ENCODE results near the gene ZBTB7C. TPM values are rescaled to one million over a fixed set of nuclear protein-coding genes. Genes with fewer than 3 reads are reported as not detected.

The ZBTB7C gene
- total RNA-seq, 1 donor from 2014 or later = 0.61 TPM

GRCh38 chr18:48000701-48001100 lies 408.5 kb downstream of the ZBTB7C start:
- Mint-ChIP-seq H3K4me1 (peaks cover 6% of the 10 kb centered on the region), H3K9me3 (peaks cover 9% of the 10 kb centered on the region), H3K27me3 (ENCODE audit: low read depth) (peaks cover 29% of the 10 kb centered on the region), H3K27ac (ENCODE audit: unreplicated experiment) (no peak overlapping the region), H3K4me3 (no peak overlapping the region), H3K36me3 (ENCODE audit: low read depth) (peaks cover 3% of the 10 kb centered on the region)
- no peak for DNase-seq (ENCODE audit: low read depth, low spot score)
- TF ChIP-seq CTCF (conservative IDR thresholded peaks at IDR 0.05) = no peak

- Mint-ChIP-seq H3K36me3 (ENCODE audit: low read depth) (peaks cover 3% of the 10 kb centered on the region), H3K4me1 (peaks cover 10% of the 10 kb centered on the region), H3K27ac (ENCODE audit: unreplicated experiment) (no peak overlapping the region), H3K9me3 (peaks cover 9% of the 10 kb centered on the region), H3K27me3 (ENCODE audit: low read depth) (peaks cover 28% of the 10 kb centered on the region), H3K4me3 (no peak overlapping the region)
- no peak for TF ChIP-seq CTCF (conservative IDR thresholded peaks at IDR 0.05)
- no peak for DNase-seq (ENCODE audit: low read depth, low spot score)
These were observed 409.4 kb downstream of the ZBTB7C start for GRCh38 chr18:47999801-48000248.

GRCh38 chr18:47997338-47997780 lies 411.8 kb downstream of the ZBTB7C start:
- Mint-ChIP-seq H3K36me3 (ENCODE audit: low read depth) (peaks cover 3% of the 10 kb centered on the region), H3K9me3 (peaks cover 9% of the 10 kb centered on the region), H3K4me1 (peaks cover 33% of the 10 kb centered on the region), H3K4me3 (no peak overlapping the region), H3K27me3 (ENCODE audit: low read depth) (peaks cover 48% of the 10 kb centered on the region), H3K27ac (ENCODE audit: unreplicated experiment) (no peak overlapping the region)
- peak; percentile 62 for TF ChIP-seq CTCF (conservative IDR thresholded peaks at IDR 0.05)
- DNase-seq (ENCODE audit: low read depth, low spot score) = no peak

- Mint-ChIP-seq H3K4me1 (peaks cover 33% of the 10 kb centered on the region), H3K36me3 (ENCODE audit: low read depth) (peaks cover 3% of the 10 kb centered on the region), H3K27me3 (ENCODE audit: low read depth) (peaks cover 58% of the 10 kb centered on the region), H3K27ac (ENCODE audit: unreplicated experiment) (no peak overlapping the region), H3K4me3 (no peak overlapping the region), H3K9me3 (peaks cover 9% of the 10 kb centered on the region)
- DNase-seq (ENCODE audit: low read depth, low spot score) = no peak
- TF ChIP-seq CTCF (conservative IDR thresholded peaks at IDR 0.05) = no peak
These were observed 413.1 kb downstream of the ZBTB7C start for GRCh38 chr18:47996091-47996541.

- Mint-ChIP-seq H3K36me3 (ENCODE audit: low read depth) (peaks cover 3% of the 10 kb centered on the region), H3K4me3 (no peak overlapping the region), H3K9me3 (peaks cover 9% of the 10 kb centered on the region), H3K27ac (ENCODE audit: unreplicated experiment) (no peak overlapping the region), H3K4me1 (peaks cover 33% of the 10 kb centered on the region), H3K27me3 (ENCODE audit: low read depth) (peaks cover 60% of the 10 kb centered on the region)
- no peak for DNase-seq (ENCODE audit: low read depth, low spot score)
- TF ChIP-seq CTCF (conservative IDR thresholded peaks at IDR 0.05) = no peak
These were observed 413.5 kb downstream of the ZBTB7C start for GRCh38 chr18:47995654-47996053.

Data from neural crest cell (in vitro differentiated cells).